SK-N-SH treated with all-trans-retinoic acid at 6 μM for 48 hours (cell line): ENCODE results near the gene CDYL.

Experiments
- ISL1 ChIP-seq: fragments of 250-450 bp; sonication (Bioruptor Pico); IDR thresholded peaks from 2 replicates; pipeline ENCODE4 v2.1.2; 2022; ENCODE audit warnings: mild to moderate bottlenecking, moderate library complexity
- PPARA ChIP-seq: fragments of 250-450 bp; sonication (Bioruptor Pico); IDR thresholded peaks from 2 replicates; pipeline ENCODE4 v1.5.0; 2020; ENCODE audit warnings: mild to moderate bottlenecking, borderline replicate concordance
- ZC3H10 ChIP-seq: fragments of 250-450 bp; sonication (Bioruptor Pico); IDR thresholded peaks from 2 replicates; pipeline ENCODE4 v1.5.1; 2021; ENCODE audit warnings: mild to moderate bottlenecking, moderate library complexity

DNA sequence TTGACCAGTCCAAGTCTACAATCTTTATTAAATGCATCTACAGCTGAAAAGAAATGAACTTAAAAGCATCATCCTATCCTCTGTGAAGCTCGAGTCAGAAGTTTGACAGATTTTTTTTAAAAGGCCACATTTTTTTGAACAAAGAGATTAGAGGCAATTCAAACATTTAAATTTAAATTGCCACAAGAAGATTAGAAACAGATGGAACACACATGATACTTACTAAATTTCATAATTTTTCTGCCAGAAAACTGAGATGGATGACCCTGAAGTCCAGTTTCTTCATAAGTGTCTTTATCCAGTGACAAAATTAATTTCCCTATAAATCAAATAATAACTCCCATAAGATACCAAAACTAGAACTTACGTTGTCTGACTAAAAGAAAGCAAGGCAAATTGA is 223.4 kb downstream of the CDYL start:
- TF ChIP-seq ZC3H10 (CRISPR knock-in tag), result no peak
- no peak for TF ChIP-seq ISL1 (CRISPR knock-in tag)
- no peak for TF ChIP-seq PPARA (CRISPR knock-in tag)
